CD4-positive, CD25-positive, alpha-beta regulatory T cell (primary cell): ENCODE data around the gene SOCS1. TPM values are rescaled to one million over a fixed set of nuclear protein-coding genes. Genes with fewer than 3 reads are reported as not detected.

Experiments
- ATAC-seq, 2 donors: fragments of 150-1000 bp; cut with Tn5 transposase; one replicate each; pipeline ENCODE4 v1.10.0; 2021; ENCODE audit warnings: low read depth in 2 of 2, moderate number of reproducible peaks in 2 of 2, moderate library complexity in 1 of 2
- DNase-seq, 3 donors: peaks; one replicate each; pipeline versions ENCODE4 v3.0.0 to v3.0.0-alpha.2; 2012 to 2022; ENCODE audit warnings: mixed read lengths in 1 of 3
- H3K27ac ChIP-seq: one replicate; pipeline ENCODE4 v1.7.0; 2013; ENCODE audit warnings: mild to moderate bottlenecking, low read length; ENCODE audit not compliant: insufficient read depth, poor library complexity, severe bottlenecking
- H3K27me3 ChIP-seq: one replicate; pipeline ENCODE4 v1.7.0; 2013; ENCODE audit warnings: low read length; ENCODE audit not compliant: control insufficient read depth, insufficient read depth
- H3K36me3 ChIP-seq: one replicate; pipeline ENCODE4 v1.7.0; 2013; ENCODE audit warnings: mild to moderate bottlenecking, low read length, moderate library complexity; ENCODE audit not compliant: control insufficient read depth, insufficient read depth
- H3K4me1 ChIP-seq: 2 replicates; pipeline ENCODE4 v1.7.0; 2013; ENCODE audit warnings: mild to moderate bottlenecking, low read length; ENCODE audit not compliant: insufficient read depth, control insufficient read depth, poor library complexity, severe bottlenecking
- H3K4me3 ChIP-seq: one replicate; pipeline ENCODE4 v1.7.0; 2013; ENCODE audit warnings: low read depth, mild to moderate bottlenecking, low read length, moderate library complexity
- H3K9me3 ChIP-seq, 2 experiments: 1 replicate in 1 of 2; 2 replicates in 1 of 2; pipeline ENCODE4 v1.7.0; 2013; ENCODE audit warnings: low read length in 2 of 2, mild to moderate bottlenecking in 1 of 2, moderate library complexity in 1 of 2; ENCODE audit not compliant: control insufficient read depth in 2 of 2
- H3K27ac Mint-ChIP-seq, 3 donors: one replicate each; pipeline ENCODE4 v1.8.0; 2020 to 2022; ENCODE audit warnings: mild to moderate bottlenecking in 3 of 3, mixed read lengths in 3 of 3, moderate library complexity in 2 of 3
- H3K27me3 Mint-ChIP-seq: one replicate; pipeline ENCODE4 v1.8.0; 2022; ENCODE audit warnings: mild to moderate bottlenecking, mixed read lengths
- H3K36me3 Mint-ChIP-seq: one replicate; pipeline ENCODE4 v1.8.0; 2020; ENCODE audit warnings: mixed read lengths
- H3K4me1 Mint-ChIP-seq, 4 donors: one replicate each; pipeline ENCODE4 v1.8.0; 2020 to 2022; ENCODE audit warnings: mixed read lengths in 4 of 4, mild to moderate bottlenecking in 1 of 4
- H3K4me3 Mint-ChIP-seq, 4 donors: one replicate each; pipeline ENCODE4 v1.8.0; 2020 to 2022; ENCODE audit warnings: mild to moderate bottlenecking in 4 of 4, mixed read lengths in 4 of 4, moderate library complexity in 3 of 4
- H3K9me3 Mint-ChIP-seq, 7 donors: one replicate each; pipeline ENCODE4 v1.8.0; 2020 to 2022; ENCODE audit warnings: mixed read lengths in 7 of 7, mild to moderate bottlenecking in 3 of 7, moderate library complexity in 2 of 7
- polyA plus RNA-seq, 4 donors: library from polyadenylated mRNA; unstranded; fragments of 300-500 nt; fragmentation: Illumina TruSeq; gene quantifications; one replicate each; pipeline ENCODE4 v1.2.3, GENCODE V29; 2021
- total RNA-seq: library from RNA; stranded (reverse); gene quantifications from one replicate; pipeline ENCODE4 v1.2.3, GENCODE V29; 2022

The SOCS1 gene
- total and polyA plus RNA-seq, 5 donors from 2014 or later = 8.6 to 91.5 (median 10.5) TPM

DNA sequence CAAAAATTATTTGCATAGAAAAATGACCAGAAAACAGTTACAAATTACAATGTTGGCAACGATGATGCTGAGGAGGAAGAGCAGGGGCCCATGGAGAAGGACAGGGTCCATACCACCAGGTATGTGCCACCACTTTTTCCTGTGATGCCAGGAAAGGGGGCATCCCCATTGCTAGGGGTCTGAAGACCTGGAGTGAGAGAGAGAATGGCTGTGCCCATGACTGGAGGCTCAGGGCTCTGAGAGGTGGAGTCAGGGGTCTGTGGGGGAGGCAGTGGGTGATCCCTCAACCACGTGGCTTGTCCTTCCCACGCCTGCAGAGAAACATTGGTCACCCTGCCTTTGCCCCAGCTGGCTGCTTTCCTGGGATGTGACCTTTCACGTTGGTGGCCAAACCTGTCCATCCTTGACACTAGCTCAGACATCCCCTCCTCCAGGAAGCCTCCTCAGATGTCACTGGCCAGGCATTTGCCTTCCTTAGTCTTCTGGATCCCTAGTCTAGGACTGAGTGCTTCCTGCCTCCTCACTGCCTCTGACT, 51.4 kb downstream of the SOCS1 start:
- H3K27ac Mint-ChIP-seq = no peak overlapping the region
- H3K27me3 ChIP-seq = no peaks in the 10 kb centered on the region
- H3K9me3 ChIP-seq = peaks cover 2 to 7% of the 10 kb centered on the region in 2 experiments
- no peak overlapping the region for H3K4me3 Mint-ChIP-seq
- DNase-seq = no peak
- H3K4me1 ChIP-seq = peaks cover 10% of the 10 kb centered on the region
- peaks cover 0 to 16% (median 10%) of the 10 kb centered on the region in 4 donors for H3K4me1 Mint-ChIP-seq
- H3K4me3 ChIP-seq = no peak overlapping the region
- no peaks in the 10 kb centered on the region for H3K27me3 Mint-ChIP-seq
- H3K36me3 ChIP-seq = no peaks in the 10 kb centered on the region
- no peak for ATAC-seq
- H3K27ac ChIP-seq = no peak overlapping the region
- no peaks in the 10 kb centered on the region for H3K36me3 Mint-ChIP-seq
- peaks cover 0 to 1% (median 0%) of the 10 kb centered on the region in 7 donors for H3K9me3 Mint-ChIP-seq

Other genes starting within 250 kb of the SOCS1 start
- not detected for gene TNP2, start 13.1 kb upstream of the SOCS1 start, total RNA-seq
- not detected for gene TNP2, start 13.1 kb upstream of the SOCS1 start, polyA plus RNA-seq
- not detected for gene PRM3, start 17.4 kb upstream of the SOCS1 start, total RNA-seq
- not detected for gene PRM3, start 17.4 kb upstream of the SOCS1 start, polyA plus RNA-seq
- gene PRM2, start 20.3 kb upstream of the SOCS1 start, total RNA-seq = not detected
- gene PRM2, start 20.3 kb upstream of the SOCS1 start, polyA plus RNA-seq = not detected
- gene PRM1, start 25.1 kb upstream of the SOCS1 start, total RNA-seq = not detected
- not detected for gene PRM1, start 25.1 kb upstream of the SOCS1 start, polyA plus RNA-seq
- gene RMI2, start 89.3 kb upstream of the SOCS1 start, total RNA-seq = 4.3 TPM
- 10 to 100 TPM in 2 of 4 donors, 1 to 10 TPM in 2; 7.4 to 15.3 (median 11.1) TPM for gene RMI2, start 89.3 kb upstream of the SOCS1 start, polyA plus RNA-seq